OCI-LY7 (cell line): Measurements from ENCODE around the gene CDK4. TPM values are rescaled to one million over a fixed set of nuclear protein-coding genes. Genes with fewer than 3 reads are reported as not detected.

ENCODE experiments used
- BruUV-seq: library from RNA; stranded (reverse); fragments of 400-500 nt; replicated peaks from 2 replicates; lab custom pipeline; 2021; lab: Mats Ljungman, UMichigan
- CTCF ChIA-PET: fragments of 300-600 bp; sonication (Branson Sonifier 250); formaldehyde crosslinking; loops from one replicate; lab custom pipeline; 2022; ENCODE audit warnings: antibody characterized with exemption; ENCODE audit not compliant: unreplicated experiment; lab: Charles Lee
- POLR2A ChIA-PET: fragments of 300-600 bp; sonication (Branson Sonifier 250); formaldehyde crosslinking; loops from one replicate; lab custom pipeline; 2022; ENCODE audit warnings: antibody characterized with exemption; lab: Charles Lee
- DNase-seq: peaks from one replicate; pipeline ENCODE4 v3.0.0-alpha.2; 2015; ENCODE audit warnings: low spot score
- H2AFZ ChIP-seq: fragments of 200-600 bp; sonication (generic), shearing (Covaris generic); 2 replicates; pipeline ENCODE4 v1.6.1; 2014; ENCODE audit warnings: mild to moderate bottlenecking, antibody characterized with exemption, low read length, moderate library complexity
- H3K27ac ChIP-seq: fragments of 200-600 bp; sonication (generic); 2 replicates; pipeline ENCODE4 v1.5.1; 2014; ENCODE audit warnings: mixed run types, low read depth, mild to moderate bottlenecking, moderate library complexity, low read length, inconsistent platforms; ENCODE audit not compliant: poor library complexity, severe bottlenecking
- H3K36me3 ChIP-seq: fragments of 200-600 bp; sonication (generic); 2 replicates; pipeline ENCODE4 v1.6.1; 2014; ENCODE audit warnings: mild to moderate bottlenecking, antibody characterized with exemption, low read length, moderate library complexity, mixed read lengths; ENCODE audit not compliant: insufficient read depth
- H3K4me1 ChIP-seq: fragments of 200-600 bp; sonication (generic); 2 replicates; pipeline ENCODE4 v1.5.1; 2014; ENCODE audit warnings: mild to moderate bottlenecking, low read length; ENCODE audit not compliant: insufficient read depth, poor library complexity, severe bottlenecking
- H3K4me2 ChIP-seq: fragments of 200-600 bp; sonication (generic); 2 replicates; pipeline ENCODE4 v1.6.1; 2014; ENCODE audit warnings: mild to moderate bottlenecking, low read length
- H3K4me3 ChIP-seq: fragments of 200-600 bp; sonication (generic); 2 replicates; pipeline ENCODE4 v1.5.1; 2014; ENCODE audit warnings: mild to moderate bottlenecking, low read depth, low read length; ENCODE audit not compliant: poor library complexity, severe bottlenecking
- H3K79me2 ChIP-seq: fragments of 200-600 bp; sonication (generic); 2 replicates; pipeline ENCODE4 v1.6.1; 2016; ENCODE audit warnings: low read depth, mild to moderate bottlenecking, low read length, moderate library complexity, mixed read lengths; ENCODE audit not compliant: insufficient read depth
- H3K9me2 ChIP-seq: fragments of 200-600 bp; sonication (generic); 2 replicates; pipeline ENCODE4 v1.6.1; 2016; ENCODE audit warnings: mild to moderate bottlenecking, low read length, mixed read lengths; ENCODE audit not compliant: insufficient read depth
- H3K9me3 ChIP-seq: fragments of 200-600 bp; sonication (generic); 2 replicates; pipeline ENCODE4 v1.6.1; 2014; ENCODE audit warnings: mild to moderate bottlenecking, mixed run types, low read length, mixed read lengths
- H4K20me1 ChIP-seq: fragments of 200-600 bp; sonication (generic); 2 replicates; pipeline ENCODE4 v1.6.1; 2014; ENCODE audit warnings: mild to moderate bottlenecking, antibody characterized with exemption, low read length, moderate library complexity, mixed read lengths; ENCODE audit not compliant: insufficient read depth
- EZH2phosphoT487 ChIP-seq: fragments of 200-600 bp; sonication (generic); IDR thresholded peaks from 2 replicates; pipeline ENCODE4 v1.6.1; 2018; ENCODE audit warnings: low read depth, borderline replicate concordance, mild to moderate bottlenecking, mixed run types, antibody characterized with exemption, low read length, moderate library complexity, mixed read lengths
- intact Hi-C: fragments of 100-400 bp; cut with micrococcal nuclease; formaldehyde crosslinking; loops from one replicate; pipeline ENCODE4 v1.10.0; 2022; ENCODE audit not compliant: unreplicated experiment
- total RNA-seq, 2 experiments: library from RNA; depleted of rRNA in 1 of 2; stranded (reverse); fragments of >200 nt in 1 of 2; shearing (Covaris generic) in 1 of 2; gene quantifications; 2 replicates each; pipeline ENCODE4 v1.2.3, GENCODE V29; 2014 to 2022
- TF ChIP-seq, protein P1 (sequence below): fragments of 200-600 bp; sonication (generic); conservative IDR thresholded peaks from 2 replicates; pipeline ENCODE4 v1.5.1; 2014; ENCODE audit warnings: mild to moderate bottlenecking, antibody characterized with exemption, low read length, moderate library complexity, mixed read lengths

Gene CDK4
- total RNA-seq, 2 experiments from 2014 or later = 192 to 280 TPM

DNA sequence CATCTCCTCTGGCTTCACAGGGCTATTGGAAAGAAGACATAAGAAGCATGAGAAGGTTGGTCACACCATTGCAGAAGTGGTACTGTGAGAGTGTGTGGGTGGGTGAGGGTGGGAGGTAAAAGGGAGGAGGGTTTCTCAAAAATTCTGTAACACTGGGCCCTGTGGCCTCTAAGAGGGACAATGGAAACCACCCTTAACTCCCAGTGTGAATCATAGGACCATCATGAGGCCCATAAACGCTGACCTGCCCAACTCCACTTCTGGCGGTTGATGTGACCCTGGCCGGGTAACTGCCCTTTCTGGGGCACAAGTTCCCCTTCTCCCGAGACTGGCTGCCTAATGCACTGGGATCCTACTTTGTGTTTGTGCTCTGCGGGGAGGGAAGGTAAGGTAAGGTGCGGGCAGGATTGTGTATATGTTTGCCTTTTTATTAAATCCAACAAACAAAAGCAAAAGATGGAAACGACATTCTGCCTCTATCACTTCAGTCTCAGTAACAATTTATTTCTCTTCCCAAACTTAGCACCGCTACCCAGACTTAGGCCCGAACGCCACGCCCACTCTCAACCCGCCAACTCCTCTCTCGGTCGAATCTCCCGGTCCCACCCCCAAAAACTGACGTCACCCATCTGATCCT, 19.2 kb upstream of the CDK4 start:
- DNase-seq = peak; percentile 92
- TF ChIP-seq, protein P1, sequence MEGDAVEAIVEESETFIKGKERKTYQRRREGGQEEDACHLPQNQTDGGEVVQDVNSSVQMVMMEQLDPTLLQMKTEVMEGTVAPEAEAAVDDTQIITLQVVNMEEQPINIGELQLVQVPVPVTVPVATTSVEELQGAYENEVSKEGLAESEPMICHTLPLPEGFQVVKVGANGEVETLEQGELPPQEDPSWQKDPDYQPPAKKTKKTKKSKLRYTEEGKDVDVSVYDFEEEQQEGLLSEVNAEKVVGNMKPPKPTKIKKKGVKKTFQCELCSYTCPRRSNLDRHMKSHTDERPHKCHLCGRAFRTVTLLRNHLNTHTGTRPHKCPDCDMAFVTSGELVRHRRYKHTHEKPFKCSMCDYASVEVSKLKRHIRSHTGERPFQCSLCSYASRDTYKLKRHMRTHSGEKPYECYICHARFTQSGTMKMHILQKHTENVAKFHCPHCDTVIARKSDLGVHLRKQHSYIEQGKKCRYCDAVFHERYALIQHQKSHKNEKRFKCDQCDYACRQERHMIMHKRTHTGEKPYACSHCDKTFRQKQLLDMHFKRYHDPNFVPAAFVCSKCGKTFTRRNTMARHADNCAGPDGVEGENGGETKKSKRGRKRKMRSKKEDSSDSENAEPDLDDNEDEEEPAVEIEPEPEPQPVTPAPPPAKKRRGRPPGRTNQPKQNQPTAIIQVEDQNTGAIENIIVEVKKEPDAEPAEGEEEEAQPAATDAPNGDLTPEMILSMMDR = no peak
- TF ChIP-seq EZH2phosphoT487 = no peak
- ChIA-PET POLR2A (interaction anchor here (0.5 to 1.3 kb wide), 6 partner anchors 10 to 131 kb away, joined by 3 to 5 read pairs (median 3); partner anchors contain the start of genes CDK4 and TSFM), CTCF (interaction anchor here (0.5 to 0.7 kb wide), 2 partner anchors 66 to 128 kb away, joined by 3 read pairs; no protein-coding TSS in a partner anchor)
- no peaks in the 10 kb centered on the region for H4K20me1 ChIP-seq
- no peaks in the 10 kb centered on the region for H3K9me2 ChIP-seq
- H3K36me3 ChIP-seq = peaks cover 32% of the 10 kb centered on the region
- peak overlapping the region; percentile 83 for H3K4me2 ChIP-seq
- H3K27ac ChIP-seq = peak overlapping the region; percentile 70
- peak overlapping the region; percentile 94; the same call in 1 of the 2 replicates for H2AFZ ChIP-seq
- TSS peak; percentile 66 for BruUV-seq
- H3K79me2 ChIP-seq = peaks cover 12% of the 10 kb centered on the region; the same call in 1 of the 2 replicates
- intact Hi-C loops = no loop called here
- H3K9me3 ChIP-seq = no peaks in the 10 kb centered on the region
- H3K4me3 ChIP-seq = peak overlapping the region; percentile 81
- peaks cover 25% of the 10 kb centered on the region for H3K4me1 ChIP-seq

DNA sequence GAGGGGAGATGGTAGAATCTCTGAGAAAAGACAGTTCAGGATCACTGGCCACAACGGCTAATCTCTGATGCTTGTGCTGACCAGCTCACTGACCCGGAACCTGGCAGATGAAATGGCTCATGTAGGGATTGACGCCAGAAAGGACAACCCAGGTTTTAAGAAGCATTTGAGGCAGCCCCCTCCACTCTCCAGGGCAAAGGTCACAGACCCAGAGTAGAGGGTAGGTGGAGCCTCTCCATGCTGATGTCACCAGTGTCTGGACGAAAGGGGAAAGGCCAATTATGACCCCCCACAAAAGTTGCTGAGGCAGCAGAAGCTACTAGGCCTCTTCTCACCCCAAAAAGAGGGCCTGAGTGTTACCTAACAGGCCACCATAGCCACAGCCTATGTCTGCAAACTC, 18.6 kb upstream of the CDK4 start:
- POLR2A ChIA-PET = interaction anchor here (0.5 kb wide), 1 partner anchor 19 kb away, joined by 3 read pairs; the partner anchor contains the start of gene CDK4
- Histone ChIP-seq H3K9me3 (no peaks in the 10 kb centered on the region), H3K4me2 (peak overlapping the region; percentile 83), H3K4me3 (peak overlapping the region; percentile 81), H2AFZ (no peak overlapping the region), H3K9me2 (no peaks in the 10 kb centered on the region), H3K27ac (peak overlapping the region; percentile 70), H4K20me1 (no peaks in the 10 kb centered on the region), H3K4me1 (peaks cover 21% of the 10 kb centered on the region), H3K36me3 (peaks cover 32% of the 10 kb centered on the region), H3K79me2 (peaks cover 12% of the 10 kb centered on the region; the same call in 1 of the 2 replicates)
- CTCF ChIA-PET = no interaction called here
- intact Hi-C loops = no loop called here
- no peak for DNase-seq
- BruUV-seq = no TSS peak
- no peak for TF ChIP-seq EZH2phosphoT487
- TF ChIP-seq, protein P1 = no peak

DNA sequence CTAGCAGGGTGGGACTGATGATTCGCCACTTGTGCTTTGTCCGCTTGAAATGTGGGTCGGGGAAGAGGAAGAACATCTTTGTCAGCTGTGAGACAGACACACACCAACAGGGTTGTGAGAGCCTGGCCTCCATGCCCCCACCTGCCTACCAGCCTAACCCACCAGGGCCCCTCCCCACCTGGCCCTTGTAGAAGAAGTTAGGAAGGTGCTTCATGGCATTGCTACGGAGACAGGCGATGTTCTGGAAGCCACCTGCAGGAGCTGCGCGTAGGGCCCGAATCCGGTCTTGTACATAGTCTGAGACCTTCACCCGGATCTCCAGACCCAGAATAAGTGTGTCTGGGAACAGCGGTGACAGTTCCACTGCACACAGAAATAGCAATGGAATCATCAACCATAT, 17.5 kb upstream of the CDK4 start:
- ChIA-PET POLR2A (interaction anchor here (0.6 kb wide), 1 partner anchor 75 kb away, joined by 8 read pairs; no protein-coding TSS in a partner anchor), CTCF (no interaction called here)
- peaks cover 25% of the 10 kb centered on the region for H3K4me1 ChIP-seq
- H3K4me3 ChIP-seq = no peak overlapping the region
- no peak overlapping the region for H3K27ac ChIP-seq
- peaks cover 32% of the 10 kb centered on the region for H3K36me3 ChIP-seq
- H4K20me1 ChIP-seq = no peaks in the 10 kb centered on the region
- H3K9me3 ChIP-seq = no peaks in the 10 kb centered on the region
- peaks cover 12% of the 10 kb centered on the region; the same call in 1 of the 2 replicates for H3K79me2 ChIP-seq
- no peak overlapping the region for H2AFZ ChIP-seq
- no peak overlapping the region for H3K4me2 ChIP-seq
- H3K9me2 ChIP-seq = no peaks in the 10 kb centered on the region
- intact Hi-C loops = no loop called here
- no peak for DNase-seq
- TF ChIP-seq EZH2phosphoT487 = no peak
- TF ChIP-seq, protein P1 = no peak
- BruUV-seq = no TSS peak
